OCI-M2 (cell line): Measurements from ENCODE around the gene ZFYVE1.
"Not testable (repeated sequence)": the region's sequence is repeated elsewhere in the genome, so short reads cannot be mapped to it uniquely, and the experiment has no call there.

Experiments used
- DNase-seq: peaks from one replicate; lab custom pipeline; 2025; ENCODE audit not compliant: unreplicated experiment; lab: John Stamatoyannopoulos, UW

ZFYVE1 gene, protein sequence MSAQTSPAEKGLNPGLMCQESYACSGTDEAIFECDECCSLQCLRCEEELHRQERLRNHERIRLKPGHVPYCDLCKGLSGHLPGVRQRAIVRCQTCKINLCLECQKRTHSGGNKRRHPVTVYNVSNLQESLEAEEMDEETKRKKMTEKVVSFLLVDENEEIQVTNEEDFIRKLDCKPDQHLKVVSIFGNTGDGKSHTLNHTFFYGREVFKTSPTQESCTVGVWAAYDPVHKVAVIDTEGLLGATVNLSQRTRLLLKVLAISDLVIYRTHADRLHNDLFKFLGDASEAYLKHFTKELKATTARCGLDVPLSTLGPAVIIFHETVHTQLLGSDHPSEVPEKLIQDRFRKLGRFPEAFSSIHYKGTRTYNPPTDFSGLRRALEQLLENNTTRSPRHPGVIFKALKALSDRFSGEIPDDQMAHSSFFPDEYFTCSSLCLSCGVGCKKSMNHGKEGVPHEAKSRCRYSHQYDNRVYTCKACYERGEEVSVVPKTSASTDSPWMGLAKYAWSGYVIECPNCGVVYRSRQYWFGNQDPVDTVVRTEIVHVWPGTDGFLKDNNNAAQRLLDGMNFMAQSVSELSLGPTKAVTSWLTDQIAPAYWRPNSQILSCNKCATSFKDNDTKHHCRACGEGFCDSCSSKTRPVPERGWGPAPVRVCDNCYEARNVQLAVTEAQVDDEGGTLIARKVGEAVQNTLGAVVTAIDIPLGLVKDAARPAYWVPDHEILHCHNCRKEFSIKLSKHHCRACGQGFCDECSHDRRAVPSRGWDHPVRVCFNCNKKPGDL

DNA sequence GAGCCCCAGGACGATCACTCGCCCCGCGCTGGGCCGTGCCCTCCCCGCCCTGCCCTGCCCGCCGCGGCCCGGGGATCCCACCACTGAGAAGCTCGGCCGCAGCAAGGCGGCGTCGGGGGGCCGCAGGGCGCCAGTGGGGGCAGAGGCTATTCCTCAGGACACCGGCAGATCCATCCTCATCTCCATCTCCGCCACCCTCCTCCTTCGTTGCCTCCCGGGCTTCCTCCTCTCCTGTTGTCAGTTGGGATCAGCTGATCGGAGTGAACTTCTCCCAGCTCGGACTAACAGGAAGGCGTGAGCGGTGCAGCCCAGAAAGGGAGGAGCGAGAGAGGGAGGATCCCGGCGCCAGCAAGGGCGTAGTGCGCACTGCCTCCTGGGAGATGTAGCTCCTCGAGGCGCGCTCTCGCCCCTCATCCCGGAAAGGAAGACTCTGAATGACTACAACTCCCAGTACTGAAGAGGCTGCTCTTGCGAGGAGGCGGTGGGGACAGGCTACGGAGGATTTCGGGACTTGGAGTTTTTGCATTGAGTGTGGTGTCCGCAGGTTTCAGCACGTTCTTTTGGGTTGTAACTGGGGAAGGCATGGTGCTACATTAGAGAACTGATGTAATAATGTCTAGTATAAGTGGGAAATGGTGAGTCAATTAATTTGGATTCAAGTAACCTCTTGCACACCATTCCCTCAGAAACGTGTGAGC lies at the start of gene ZFYVE1:
TSS of gene ZFYVE1 (minus strand) at position 262 of the 698 bp plus-strand sequence. CDS start 2,598 bp downstream, outside the sequence.
- DNase-seq = peak; percentile 97

- DNase-seq = no peak
These were observed 42.7 kb upstream of the ZFYVE1 start for GRCh38 chr14:73069585-73069984.

- DNase-seq = no peak
These were observed 32.2 kb upstream of the ZFYVE1 start for GRCh38 chr14:73058922-73059673.

DNA sequence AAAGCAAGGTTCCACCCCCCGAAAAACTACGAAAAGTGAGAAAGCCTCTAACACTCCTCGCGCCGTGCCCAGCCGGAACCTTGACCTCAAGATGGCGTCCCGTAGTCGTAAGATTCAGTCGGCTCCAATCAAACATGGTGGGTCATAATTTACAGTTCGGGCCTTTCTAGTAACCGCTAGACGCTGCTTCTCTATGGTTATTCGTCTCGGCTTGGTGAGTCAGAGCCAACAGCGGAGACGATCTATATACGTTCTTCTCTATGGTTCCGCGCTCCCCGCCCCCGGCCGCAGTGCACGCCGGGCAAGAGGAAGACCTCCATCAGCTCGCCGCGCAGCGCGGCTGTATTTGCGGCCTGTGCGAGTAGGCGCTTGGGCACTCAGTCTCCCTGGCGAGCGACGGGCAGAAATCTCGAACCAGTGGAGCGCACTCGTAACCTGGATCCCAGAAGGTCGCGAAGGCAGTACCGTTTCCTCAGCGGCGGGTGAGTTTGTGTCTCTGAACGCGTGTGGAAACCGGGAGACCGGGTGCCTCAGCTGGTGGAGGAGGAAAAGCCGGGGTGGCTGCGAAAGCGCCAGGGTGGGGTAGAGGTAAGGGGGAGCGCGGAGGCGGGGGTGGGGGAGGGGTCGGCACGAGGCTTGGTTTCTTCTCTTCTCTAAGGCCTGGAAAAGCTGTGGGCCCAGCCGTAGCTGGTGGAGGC lies 31.5 kb upstream of the ZFYVE1 start, which contains the start of gene RBM25:
TSS of gene RBM25 (plus strand) at position 311 of the 698 bp plus-strand sequence. CDS start 13,108 bp downstream, outside the sequence.
- peak; percentile 96 for DNase-seq

DNA sequence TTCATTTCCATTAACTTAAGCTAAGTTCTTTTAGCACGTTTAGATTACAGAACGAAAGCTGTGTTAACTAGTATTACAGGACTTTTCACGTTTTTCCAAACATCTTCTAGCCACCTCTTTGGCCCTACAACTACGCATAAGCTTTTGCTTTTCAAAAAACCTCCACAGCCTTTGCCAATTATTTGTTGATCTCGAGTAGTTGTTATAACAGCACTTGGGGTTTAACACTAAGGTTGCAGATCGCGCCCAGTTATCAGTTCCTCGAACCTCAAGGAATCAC lies 31.0 kb upstream of the ZFYVE1 start:
- DNase-seq = no peak

DNA sequence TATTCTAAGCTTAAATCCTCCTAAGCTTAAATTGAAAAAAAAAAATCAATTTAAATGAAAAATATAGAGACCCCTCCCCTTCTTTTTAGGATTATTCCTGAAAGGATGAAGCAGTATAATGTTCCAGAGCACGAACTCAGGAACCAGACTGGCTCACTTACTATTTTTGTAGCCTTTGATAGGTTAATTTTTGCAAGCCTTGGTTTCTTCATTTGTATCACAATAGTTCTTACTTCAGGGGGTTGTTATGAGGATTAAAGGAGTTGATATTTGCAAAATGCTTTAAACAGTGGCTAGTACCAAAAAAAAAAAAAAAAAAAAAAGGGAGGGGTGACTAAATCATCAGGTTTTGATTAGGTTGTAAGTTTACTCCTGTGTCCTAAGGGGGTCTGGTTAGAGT lies 28.3 kb upstream of the ZFYVE1 start:
- no peak for DNase-seq

GRCh38 chr14:73049428-73049827 lies 22.5 kb upstream of the ZFYVE1 start:
- no peak for DNase-seq

GRCh38 chr14:73047808-73048207 lies 20.9 kb upstream of the ZFYVE1 start:
- no peak for DNase-seq

GRCh38 chr14:73036706-73037450 lies 10.0 kb upstream of the ZFYVE1 start:
- DNase-seq = not testable (repeated sequence)

DNA sequence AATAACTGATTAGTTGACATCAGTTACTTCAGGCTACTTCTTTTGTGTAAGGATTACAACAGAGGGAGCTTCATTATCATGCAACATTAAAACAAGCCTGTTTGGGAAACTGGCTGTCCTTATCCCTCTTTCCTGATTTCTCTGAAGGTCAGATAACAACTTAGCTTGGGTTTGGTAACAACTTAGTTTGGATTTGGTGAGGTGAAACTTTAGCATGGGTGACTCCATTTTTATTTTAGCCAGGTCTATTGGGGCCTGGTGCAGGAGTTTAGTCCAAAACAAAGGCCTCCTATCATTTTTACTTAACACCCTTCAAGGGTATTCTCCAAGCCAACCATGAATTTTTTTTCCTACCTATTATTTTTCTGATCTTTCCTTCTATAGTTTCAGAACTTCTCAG lies 1.1 kb upstream of the ZFYVE1 start:
- no peak for DNase-seq

DNA sequence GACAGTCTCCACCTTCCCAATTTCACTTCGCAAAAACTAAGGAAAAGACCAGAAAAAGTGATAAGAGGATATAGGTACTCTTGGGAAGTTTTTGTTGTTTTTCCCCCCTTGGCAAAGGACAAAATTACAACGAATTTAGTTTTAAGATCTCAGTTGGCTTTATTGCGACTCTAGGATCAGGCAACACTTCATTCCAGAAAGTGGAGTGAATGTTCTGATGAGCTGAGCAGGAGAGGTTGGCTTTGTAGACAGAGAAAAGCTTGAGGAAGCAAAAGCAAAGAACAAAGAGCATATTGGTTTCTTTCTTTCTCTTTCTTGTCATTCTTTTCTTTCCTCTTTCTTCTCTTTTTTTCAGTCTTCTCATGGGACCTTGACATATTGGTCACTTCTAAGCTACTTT lies 640 bp upstream of the ZFYVE1 start:
- DNase-seq = no peak

DNA sequence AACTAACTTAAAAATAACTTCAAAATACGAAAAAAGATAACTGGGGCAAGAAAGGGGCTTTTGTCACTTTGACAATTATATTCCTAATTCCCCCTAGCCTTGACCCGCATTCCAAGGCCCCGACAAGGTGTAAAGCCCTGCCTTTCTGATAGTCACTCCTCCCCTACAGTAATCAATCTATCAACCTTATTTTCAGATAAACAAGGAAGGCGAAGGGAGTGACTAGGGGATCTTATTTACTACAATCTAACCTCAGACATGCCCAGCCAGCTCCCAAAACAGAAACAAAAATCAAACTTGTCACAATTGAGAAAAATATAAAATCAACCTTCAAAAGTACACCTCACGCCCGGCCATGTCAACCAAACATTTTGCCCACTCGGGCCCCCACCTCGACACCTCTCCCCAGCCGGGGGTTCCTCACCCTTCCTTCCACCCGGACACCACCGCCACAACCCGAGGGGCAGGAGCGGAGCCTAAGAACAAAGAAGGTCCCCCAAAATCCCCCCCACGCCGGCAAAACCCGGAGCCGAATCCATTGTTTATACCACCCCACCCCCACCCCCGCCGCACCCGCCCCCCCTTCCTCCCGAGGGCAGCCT lies 562 bp downstream of the ZFYVE1 start:
- no peak for DNase-seq

DNA sequence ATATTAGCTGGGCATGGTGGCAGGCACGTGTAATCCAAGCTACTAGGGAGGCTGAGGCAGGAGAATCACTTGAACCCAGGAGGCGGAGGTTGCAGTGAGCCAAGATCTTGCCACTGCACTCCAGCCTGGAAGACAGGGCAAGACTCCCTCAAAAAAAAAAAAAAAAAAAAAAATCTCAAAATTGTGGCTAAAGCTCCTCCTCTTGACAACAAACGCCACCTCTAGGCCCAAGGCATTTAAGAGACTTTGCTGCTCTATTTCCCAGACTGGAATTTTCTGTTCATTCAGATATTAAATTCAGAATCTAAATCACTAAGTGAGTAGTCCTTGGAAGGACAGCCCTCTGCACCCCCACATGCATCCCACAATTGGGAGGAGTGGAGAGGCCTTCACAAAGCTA lies 1.4 kb downstream of the ZFYVE1 start:
- no peak for DNase-seq

- no peak for DNase-seq
These were observed 4.9 kb downstream of the ZFYVE1 start for GRCh38 chr14:73022051-73022450.

DNA sequence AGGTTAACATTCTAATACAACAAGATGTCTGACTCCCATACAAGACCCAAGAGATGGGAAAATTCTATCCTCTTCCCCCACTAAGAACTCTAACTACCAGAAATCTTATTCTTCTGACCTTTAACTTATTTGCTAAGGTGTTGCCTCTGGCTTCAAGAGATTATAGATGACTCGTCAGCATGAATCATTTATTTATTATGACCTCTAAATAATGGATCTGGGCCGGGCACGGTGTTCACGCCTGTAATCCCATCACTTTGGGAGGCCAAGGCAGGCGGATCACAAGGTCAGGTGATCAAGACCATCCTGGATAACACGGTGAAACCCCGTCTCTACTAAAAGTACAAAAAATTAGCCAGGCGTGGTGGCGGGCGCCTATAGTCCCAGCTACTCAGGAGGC lies 10.9 kb downstream of the ZFYVE1 start:
- DNase-seq = not testable (repeated sequence)

- not testable (repeated sequence) for DNase-seq
These were observed 11.4 kb downstream of the ZFYVE1 start for GRCh38 chr14:73015552-73015951.

- DNase-seq = no peak
These were observed 12.8 kb downstream of the ZFYVE1 start for GRCh38 chr14:73014105-73014504.

GRCh38 chr14:73011189-73011588 lies 15.7 kb downstream of the ZFYVE1 start:
- DNase-seq = not testable (repeated sequence)

- DNase-seq = no peak
These were observed 18.4 kb downstream of the ZFYVE1 start for GRCh38 chr14:73008501-73008900.
